HepG2 (cell line): ENCODE results near the gene BEAN1. TPM values are rescaled to one million over a fixed set of nuclear protein-coding genes. Genes with fewer than 3 reads are reported as not detected.

Experiments used
- ATAC-seq: fragments of 200-7000 bp; cut with Tn5 transposase; 3 replicates; pipeline ENCODE4 v1.9.1; 2020; ENCODE audit warnings: mild to moderate bottlenecking, moderate library complexity
- BruUV-seq: library from RNA; stranded (reverse); fragments of 400-500 nt; replicated peaks from 2 replicates; lab custom pipeline; 2021; lab: Mats Ljungman, UMichigan
- CTCF ChIA-PET: fragments of 300-600 bp; formaldehyde crosslinking; extraction: SDS; loops from one replicate; lab custom pipeline; 2021; ENCODE audit warnings: low total read pairs, inconsistent platforms, low intra/inter-chr PET ratio; lab: Yijun Ruan, JAX
- POLR2A ChIA-PET: fragments of 350-600 bp; sonication (Branson Sonifier 250); formaldehyde crosslinking; loops from one replicate; lab custom pipeline; 2020; ENCODE audit warnings: antibody characterized with exemption, inconsistent platforms; lab: Yijun Ruan, JAX
- DNase-seq: peaks from one replicate; pipeline ENCODE4 v3.0.0-alpha.2; 2015; ENCODE audit warnings: low spot score
- FAIRE-seq: peaks from 3 replicates; lab custom pipeline; 2011; peaks lifted over from hg19 to GRCh38; lab: Jason Lieb, UNC
- H2AFZ ChIP-seq: one replicate; pipeline ENCODE4 v1.6.1; 2011; ENCODE audit warnings: low read length, inconsistent platforms
- H3K27ac ChIP-seq: fragments of 300-600 bp; 3 replicates; pipeline ENCODE4 v1.8.0; 2011; ENCODE audit warnings: mixed run types, mild to moderate bottlenecking, mixed read lengths, low read length, inconsistent platforms; ENCODE audit not compliant: insufficient read depth; ENCODE audit errors: extremely low read length
- H3K27me3 ChIP-seq, 2 experiments: fragments of 200-600 bp in 1 of 2; 2 replicates in 1 of 2; 3 replicates in 1 of 2; pipeline versions ENCODE4 v1.6.0 to v1.8.0; 2011; ENCODE audit warnings: low read length in 2 of 2, mild to moderate bottlenecking in 2 of 2, moderate library complexity in 2 of 2, inconsistent platforms in 1 of 2; ENCODE audit not compliant: insufficient read depth in 2 of 2, control insufficient read depth in 1 of 2
- H3K36me3 ChIP-seq, 2 experiments: fragments of 200-600 bp in 1 of 2; replicated peaks in 1 of 2; 2 replicates in 1 of 2; 3 replicates in 1 of 2; pipeline versions ENCODE4 v1.5.1 to v1.8.0; 2011; ENCODE audit warnings: low read length in 2 of 2, inconsistent platforms in 1 of 2; ENCODE audit not compliant: insufficient read depth in 2 of 2, control insufficient read depth in 1 of 2
- H3K4me1 ChIP-seq: 2 replicates; pipeline ENCODE4 v1.5.1; 2012; ENCODE audit warnings: low read length, inconsistent platforms; ENCODE audit not compliant: insufficient read depth
- H3K4me2 ChIP-seq: 2 replicates; pipeline ENCODE4 v1.6.0; 2011; ENCODE audit warnings: low read depth, low read length, inconsistent platforms
- H3K4me3 ChIP-seq, 3 experiments: fragments of 200-600 bp in 1 of 3; sonication (generic), shearing (Covaris generic) in 1 of 3; replicated peaks in 1 of 3; 2 replicates each; pipeline ENCODE4 v1.5.1; 2011 to 2016; ENCODE audit warnings: low read length in 3 of 3, inconsistent platforms in 2 of 3, low read depth in 2 of 3, mild to moderate bottlenecking in 2 of 3, control low read depth in 1 of 3, mixed read lengths in 1 of 3; ENCODE audit not compliant: insufficient read depth in 1 of 3
- H3K79me2 ChIP-seq: one replicate; pipeline ENCODE4 v1.6.1; 2011; ENCODE audit warnings: low read length, inconsistent platforms; ENCODE audit not compliant: insufficient read depth
- H3K9ac ChIP-seq: 2 replicates; pipeline ENCODE4 v1.6.0; 2011; ENCODE audit warnings: mild to moderate bottlenecking, low read depth, low read length, inconsistent platforms; ENCODE audit not compliant: insufficient read depth
- H3K9me3 ChIP-seq: 2 replicates; pipeline ENCODE4 v1.5.1; 2012; ENCODE audit warnings: mild to moderate bottlenecking, low read length
- H4K20me1 ChIP-seq: 2 replicates; pipeline ENCODE4 v1.6.0; 2011; ENCODE audit warnings: inconsistent platforms, mild to moderate bottlenecking, low read length, moderate library complexity; ENCODE audit not compliant: insufficient read depth
- KMT2B ChIP-seq: IDR thresholded peaks from 2 replicates; pipeline ENCODE4 v1.6.1; 2016; ENCODE audit warnings: missing genetic modification reagents, missing compliant biosample characterization
- PTBP1 ChIP-seq: fragments of 200-400 bp; formaldehyde crosslinking; IDR thresholded peaks from 2 replicates; pipeline ENCODE4 v1.6.1; 2018; ENCODE audit warnings: low read length, low read depth; ENCODE audit not compliant: poor library complexity, severe bottlenecking
- ZBTB42 ChIP-seq: sonication (generic); formaldehyde crosslinking; IDR thresholded peaks from 2 replicates; pipeline ENCODE4 v1.5.0; 2020; ENCODE audit warnings: mild to moderate bottlenecking, missing genetic modification reagents
- ZFY ChIP-seq: sonication (generic); formaldehyde crosslinking; IDR thresholded peaks from 2 replicates; pipeline ENCODE4 v1.4.0; 2020; ENCODE audit warnings: missing genetic modification reagents
- ZMAT3 ChIP-seq: sonication (generic); formaldehyde crosslinking; conservative IDR thresholded peaks from 2 replicates; pipeline ENCODE4 v1.7.0; 2021; ENCODE audit warnings: missing genetic modification reagents
- ZNF607 ChIP-seq: sonication (generic); formaldehyde crosslinking; IDR thresholded peaks from 2 replicates; pipeline ENCODE4 v1.5.1; 2020; ENCODE audit warnings: missing genetic modification reagents, mild to moderate bottlenecking, borderline replicate concordance
- ZNF850 ChIP-seq: sonication (generic); formaldehyde crosslinking; conservative IDR thresholded peaks from 2 replicates; pipeline ENCODE4 v1.9.0; 2021; ENCODE audit warnings: mild to moderate bottlenecking, missing genetic modification reagents
- ZSCAN20 ChIP-seq: sonication (generic); formaldehyde crosslinking; IDR thresholded peaks from 2 replicates; pipeline ENCODE4 v1.4.0; 2020; ENCODE audit warnings: missing genetic modification reagents, mild to moderate bottlenecking, borderline replicate concordance
- WGBS: methylation state at CpG from one replicate; pipeline ENCODE4 v1.1.6; 2017; ENCODE audit warnings: low lambda C conversion rate; 5-methylcytosine and 5-hydroxymethylcytosine counted together
- in situ Hi-C: cut with HindIII; loops from 2 replicates; pipeline ENCODE4 v1.10.0; 2017; ENCODE audit warnings: low pct_unique_long_range_greater_than_20kb; ENCODE audit not compliant: extremely low pct_ligation_motif_present
- intact Hi-C: fragments of 100-400 bp; cut with micrococcal nuclease; formaldehyde crosslinking; loops from one replicate; pipeline ENCODE4 v1.10.0; 2022; ENCODE audit not compliant: unreplicated experiment
- polyA plus RNA-seq, 8 experiments: library from polyadenylated mRNA; depleted of rRNA in 3 of 8; stranded (reverse) in 7 of 8; unstranded in 1 of 8; fragments of >200 nt; fragmentation: Illumina TruSeq in 4 of 8; extraction: Trizol in 4 of 8; gene quantifications; 2 replicates each; pipeline versions ENCODE4 v1.2.1 to v1.2.3, GENCODE V29; 2011 to 2016; ENCODE audit warnings: low read depth in 4 of 8, missing spikeins in 1 of 8, mixed read lengths in 1 of 8; ENCODE audit not compliant: insufficient read depth in 1 of 8
- total RNA-seq, 5 experiments: library from RNA; depleted of rRNA; stranded (reverse); fragments of >200 nt; fragmentation: Illumina TruSeq; extraction: Trizol; gene quantifications; 2 replicates each; pipeline ENCODE4 v1.2.3, GENCODE V29; 2016; ENCODE audit warnings: low read depth in 1 of 5
- TF ChIP-seq, protein P1 (sequence below): IDR thresholded peaks from 2 replicates; pipeline ENCODE4 v1.6.1; 2016; ENCODE audit warnings: control low read depth
- TF ChIP-seq, protein P2 (sequence below): sonication (generic); formaldehyde crosslinking; IDR thresholded peaks from one replicate; pipeline ENCODE4 v1.5.1; 2020; ENCODE audit warnings: mild to moderate bottlenecking, missing genetic modification reagents; ENCODE audit errors: not compliant biosample characterization
- TF ChIP-seq, protein P3 (sequence below): sonication (generic); formaldehyde crosslinking; IDR thresholded peaks from 2 replicates; pipeline ENCODE4 v1.8.1; 2023; ENCODE audit warnings: mild to moderate bottlenecking, inconsistent platforms, moderate library complexity, missing genetic modification reagents, borderline replicate concordance
- TF ChIP-seq, protein P4 (sequence below): sonication (generic); formaldehyde crosslinking; IDR thresholded peaks from 2 replicates; pipeline ENCODE4 v1.4.0; 2020; ENCODE audit warnings: low read depth, mild to moderate bottlenecking, missing genetic modification reagents

Gene BEAN1
- total and polyA plus RNA-seq, 2 of the 13 experiments (the other 11 are each of a cell fraction or from before 2014, with no cell fraction given), result 0.53 to 1.4 TPM

DNA sequence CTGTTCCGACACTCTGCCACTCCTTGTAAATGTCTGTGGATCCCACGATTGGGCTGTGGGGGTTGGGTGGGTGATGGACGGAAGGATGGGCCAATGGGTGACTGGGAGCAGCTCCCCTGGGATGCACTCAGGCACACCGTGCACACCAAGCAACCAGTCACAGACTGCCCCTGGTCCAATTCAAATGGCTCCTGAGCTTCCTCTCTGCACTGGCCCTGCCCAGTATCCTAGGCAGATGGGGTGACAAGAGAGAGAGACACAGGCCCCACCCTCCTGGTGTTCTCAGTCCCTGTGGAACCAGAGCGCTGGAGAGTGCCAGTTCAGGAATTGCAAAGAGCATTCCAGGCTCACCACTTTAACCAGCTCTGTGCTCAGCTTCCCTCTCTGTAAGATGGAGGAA, 32.8 kb downstream of the BEAN1 start:
- no peak overlapping the region for H2AFZ ChIP-seq
- no peak overlapping the region for H3K9ac ChIP-seq
- intact Hi-C loops, result no loop called here
- no peak overlapping the region for H3K4me3 ChIP-seq
- ATAC-seq, result peak; percentile 38
- no peaks in the 10 kb centered on the region for H3K36me3 ChIP-seq
- FAIRE-seq, result no peak
- no peaks in the 10 kb centered on the region for H3K79me2 ChIP-seq
- CTCF ChIA-PET, result no interaction called here
- in situ Hi-C loops, result no loop called here
- H3K9me3 ChIP-seq, result no peaks in the 10 kb centered on the region
- H3K27ac ChIP-seq, result no peak overlapping the region
- H3K4me2 ChIP-seq, result no peak overlapping the region
- BruUV-seq, result no TSS peak
- H3K27me3 ChIP-seq, result peaks cover 0 to 12% of the 10 kb centered on the region in 2 experiments; a peak in 3 of 5 replicates
- H4K20me1 ChIP-seq, result no peaks in the 10 kb centered on the region
- 7% methylated on average over 5 of the region's 5 CpGs for WGBS
- DNase-seq, result no peak
- POLR2A ChIA-PET, result no interaction called here
- H3K4me1 ChIP-seq, result peaks cover 11% of the 10 kb centered on the region
- no peak for TF ChIP-seq ZFY (CRISPR knock-in tag)
- TF ChIP-seq, protein P1, sequence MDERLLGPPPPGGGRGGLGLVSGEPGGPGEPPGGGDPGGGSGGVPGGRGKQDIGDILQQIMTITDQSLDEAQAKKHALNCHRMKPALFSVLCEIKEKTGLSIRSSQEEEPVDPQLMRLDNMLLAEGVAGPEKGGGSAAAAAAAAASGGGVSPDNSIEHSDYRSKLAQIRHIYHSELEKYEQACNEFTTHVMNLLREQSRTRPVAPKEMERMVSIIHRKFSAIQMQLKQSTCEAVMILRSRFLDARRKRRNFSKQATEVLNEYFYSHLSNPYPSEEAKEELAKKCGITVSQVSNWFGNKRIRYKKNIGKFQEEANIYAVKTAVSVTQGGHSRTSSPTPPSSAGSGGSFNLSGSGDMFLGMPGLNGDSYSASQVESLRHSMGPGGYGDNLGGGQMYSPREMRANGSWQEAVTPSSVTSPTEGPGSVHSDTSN (CRISPR knock-in tag), result no peak
- no peak for TF ChIP-seq ZSCAN20 (CRISPR knock-in tag)
- no peak for TF ChIP-seq ZNF607
- TF ChIP-seq, protein P2, sequence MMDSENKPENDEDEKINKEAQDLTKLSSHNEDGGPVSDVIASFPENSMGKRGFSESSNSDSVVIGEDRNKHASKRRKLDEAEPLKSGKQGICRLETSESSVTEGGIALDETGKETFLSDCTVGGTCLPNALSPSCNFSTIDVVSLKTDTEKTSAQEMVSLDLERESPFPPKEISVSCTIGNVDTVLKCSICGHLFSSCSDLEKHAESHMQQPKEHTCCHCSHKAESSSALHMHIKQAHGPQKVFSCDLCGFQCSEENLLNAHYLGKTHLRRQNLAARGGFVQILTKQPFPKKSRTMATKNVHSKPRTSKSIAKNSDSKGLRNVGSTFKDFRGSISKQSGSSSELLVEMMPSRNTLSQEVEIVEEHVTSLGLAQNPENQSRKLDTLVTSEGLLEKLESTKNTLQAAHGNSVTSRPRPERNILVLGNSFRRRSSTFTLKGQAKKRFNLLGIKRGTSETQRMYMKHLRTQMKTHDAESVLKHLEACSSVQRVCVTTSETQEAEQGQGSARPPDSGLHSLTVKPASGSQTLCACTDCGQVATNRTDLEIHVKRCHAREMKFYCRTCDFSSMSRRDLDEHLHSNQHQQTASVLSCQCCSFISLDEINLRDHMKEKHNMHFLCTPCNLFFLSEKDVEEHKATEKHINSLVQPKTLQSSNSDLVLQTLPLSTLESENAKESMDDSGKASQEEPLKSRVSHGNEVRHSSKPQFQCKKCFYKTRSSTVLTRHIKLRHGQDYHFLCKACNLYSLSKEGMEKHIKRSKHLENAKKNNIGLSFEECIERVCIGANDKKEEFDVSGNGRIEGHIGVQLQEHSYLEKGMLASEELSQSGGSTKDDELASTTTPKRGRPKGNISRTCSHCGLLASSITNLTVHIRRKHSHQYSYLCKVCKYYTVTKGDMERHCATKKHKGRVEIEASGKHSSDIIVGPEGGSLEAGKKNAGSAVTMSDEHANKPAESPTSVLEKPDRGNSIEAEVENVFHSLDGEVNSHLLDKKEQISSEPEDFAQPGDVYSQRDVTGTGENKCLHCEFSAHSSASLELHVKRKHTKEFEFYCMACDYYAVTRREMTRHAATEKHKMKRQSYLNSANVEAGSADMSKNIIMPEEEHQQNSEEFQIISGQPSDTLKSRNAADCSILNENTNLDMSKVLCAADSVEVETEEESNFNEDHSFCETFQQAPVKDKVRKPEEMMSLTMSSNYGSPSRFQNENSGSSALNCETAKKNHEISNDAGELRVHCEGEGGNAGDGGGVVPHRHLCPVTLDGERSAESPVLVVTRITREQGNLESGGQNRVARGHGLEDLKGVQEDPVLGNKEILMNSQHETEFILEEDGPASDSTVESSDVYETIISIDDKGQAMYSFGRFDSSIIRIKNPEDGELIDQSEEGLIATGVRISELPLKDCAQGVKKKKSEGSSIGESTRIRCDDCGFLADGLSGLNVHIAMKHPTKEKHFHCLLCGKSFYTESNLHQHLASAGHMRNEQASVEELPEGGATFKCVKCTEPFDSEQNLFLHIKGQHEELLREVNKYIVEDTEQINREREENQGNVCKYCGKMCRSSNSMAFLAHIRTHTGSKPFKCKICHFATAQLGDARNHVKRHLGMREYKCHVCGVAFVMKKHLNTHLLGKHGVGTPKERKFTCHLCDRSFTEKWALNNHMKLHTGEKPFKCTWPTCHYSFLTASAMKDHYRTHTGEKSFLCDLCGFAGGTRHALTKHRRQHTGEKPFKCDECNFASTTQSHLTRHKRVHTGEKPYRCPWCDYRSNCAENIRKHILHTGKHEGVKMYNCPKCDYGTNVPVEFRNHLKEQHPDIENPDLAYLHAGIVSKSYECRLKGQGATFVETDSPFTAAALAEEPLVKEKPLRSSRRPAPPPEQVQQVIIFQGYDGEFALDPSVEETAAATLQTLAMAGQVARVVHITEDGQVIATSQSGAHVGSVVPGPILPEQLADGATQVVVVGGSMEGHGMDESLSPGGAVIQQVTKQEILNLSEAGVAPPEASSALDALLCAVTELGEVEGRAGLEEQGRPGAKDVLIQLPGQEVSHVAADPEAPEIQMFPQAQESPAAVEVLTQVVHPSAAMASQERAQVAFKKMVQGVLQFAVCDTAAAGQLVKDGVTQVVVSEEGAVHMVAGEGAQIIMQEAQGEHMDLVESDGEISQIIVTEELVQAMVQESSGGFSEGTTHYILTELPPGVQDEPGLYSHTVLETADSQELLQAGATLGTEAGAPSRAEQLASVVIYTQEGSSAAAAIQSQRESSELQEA, result no peak
- TF ChIP-seq KMT2B (CRISPR knock-in tag), result no peak
- TF ChIP-seq, protein P3, sequence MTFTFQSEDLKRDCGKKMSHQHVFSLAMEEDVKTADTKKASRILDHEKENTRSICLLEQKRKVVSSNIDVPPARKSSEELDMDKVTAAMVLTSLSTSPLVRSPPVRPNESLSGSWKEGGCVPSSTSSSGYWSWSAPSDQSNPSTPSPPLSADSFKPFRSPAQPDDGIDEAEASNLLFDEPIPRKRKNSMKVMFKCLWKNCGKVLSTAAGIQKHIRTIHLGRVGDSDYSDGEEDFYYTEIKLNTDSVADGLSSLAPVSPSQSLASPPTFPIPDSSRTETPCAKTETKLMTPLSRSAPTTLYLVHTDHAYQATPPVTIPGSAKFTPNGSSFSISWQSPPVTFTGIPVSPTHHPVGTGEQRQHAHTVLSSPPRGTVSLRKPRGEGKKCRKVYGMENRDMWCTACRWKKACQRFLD (CRISPR knock-in tag), result no peak
- no peak for TF ChIP-seq PTBP1
- TF ChIP-seq ZBTB42 (CRISPR knock-in tag), result no peak
- TF ChIP-seq, protein P4, sequence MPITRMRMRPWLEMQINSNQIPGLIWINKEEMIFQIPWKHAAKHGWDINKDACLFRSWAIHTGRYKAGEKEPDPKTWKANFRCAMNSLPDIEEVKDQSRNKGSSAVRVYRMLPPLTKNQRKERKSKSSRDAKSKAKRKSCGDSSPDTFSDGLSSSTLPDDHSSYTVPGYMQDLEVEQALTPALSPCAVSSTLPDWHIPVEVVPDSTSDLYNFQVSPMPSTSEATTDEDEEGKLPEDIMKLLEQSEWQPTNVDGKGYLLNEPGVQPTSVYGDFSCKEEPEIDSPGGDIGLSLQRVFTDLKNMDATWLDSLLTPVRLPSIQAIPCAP (CRISPR knock-in tag), result no peak
- TF ChIP-seq ZNF850 (CRISPR knock-in tag), result no peak
- no peak for TF ChIP-seq ZMAT3
